Pons (tissue), 1 donor: ENCODE data around the gene COPZ1.
"Not testable (repeated sequence)": the region's sequence is repeated elsewhere in the genome, so short reads cannot be mapped to it uniquely, and the experiment has no call there.

Experiments used
- DNase-seq: peaks from one replicate; pipeline ENCODE4 v3.0.0-alpha.2; 2016; ENCODE audit warnings: low spot score

COPZ1 gene

GRCh38 chr12:54337280-54337842 lies 12.4 kb downstream of the COPZ1 start:
- peak; percentile 66 for DNase-seq

GRCh38 chr12:54337854-54338650 lies 13.1 kb downstream of the COPZ1 start:
- peak; percentile 59 for DNase-seq

- DNase-seq: no peak
These were observed 13.9 kb downstream of the COPZ1 start for GRCh38 chr12:54338698-54339296.

GRCh38 chr12:54340846-54341245 lies 15.9 kb downstream of the COPZ1 start:
- DNase-seq: no peak

- no peak for DNase-seq
These were observed 16.7 kb downstream of the COPZ1 start for GRCh38 chr12:54341378-54342300.

GRCh38 chr12:54349036-54349435 lies 24.1 kb downstream of the COPZ1 start:
- DNase-seq: no peak

- DNase-seq: no peak
These were observed 24.7 kb downstream of the COPZ1 start for GRCh38 chr12:54349679-54350078.

GRCh38 chr12:54350743-54351142 lies 25.8 kb downstream of the COPZ1 start:
- DNase-seq: no peak

- no peak for DNase-seq
These were observed 26.4 kb downstream of the COPZ1 start for GRCh38 chr12:54351341-54351740.

GRCh38 chr12:54352022-54352531 lies 27.1 kb downstream of the COPZ1 start:
- DNase-seq: peak; percentile 81

- peak; percentile 61 for DNase-seq
These were observed 28.3 kb downstream of the COPZ1 start for GRCh38 chr12:54352891-54353874.

- DNase-seq: not testable (repeated sequence)
These were observed 29.3 kb downstream of the COPZ1 start for GRCh38 chr12:54354271-54354670.

- no peak for DNase-seq
These were observed 30.3 kb downstream of the COPZ1 start for GRCh38 chr12:54355104-54355815.

GRCh38 chr12:54356228-54356627 lies 31.3 kb downstream of the COPZ1 start:
- no peak for DNase-seq

GRCh38 chr12:54356951-54357356 lies 32.0 kb downstream of the COPZ1 start:
- no peak for DNase-seq

- DNase-seq: no peak
These were observed 32.7 kb downstream of the COPZ1 start for GRCh38 chr12:54357506-54358190.

- DNase-seq: peak; percentile 52
These were observed 33.4 kb downstream of the COPZ1 start for GRCh38 chr12:54358191-54358944.

GRCh38 chr12:54358945-54359761 lies 34.2 kb downstream of the COPZ1 start:
- DNase-seq: peak; percentile 100
